A549 treated with CpdA at 1 μM for 4 hours (cell line): Measurements from ENCODE around the gene DIAPH1. TPM values are rescaled to one million over a fixed set of nuclear protein-coding genes. Genes with fewer than 3 reads are reported as not detected.

ENCODE experiments used
- total RNA-seq: library from RNA; stranded (reverse); fragments of 200-300 nt; extraction: Qiagen RNA extraction; gene quantifications from 5 replicates; pipeline ENCODE4 v1.2.3, GENCODE V29; 2022; ENCODE audit warnings: low read depth

The DIAPH1 gene
- total RNA-seq: 91.7 to 103 TPM (median 97.5 TPM) in 5 replicates

DNA sequence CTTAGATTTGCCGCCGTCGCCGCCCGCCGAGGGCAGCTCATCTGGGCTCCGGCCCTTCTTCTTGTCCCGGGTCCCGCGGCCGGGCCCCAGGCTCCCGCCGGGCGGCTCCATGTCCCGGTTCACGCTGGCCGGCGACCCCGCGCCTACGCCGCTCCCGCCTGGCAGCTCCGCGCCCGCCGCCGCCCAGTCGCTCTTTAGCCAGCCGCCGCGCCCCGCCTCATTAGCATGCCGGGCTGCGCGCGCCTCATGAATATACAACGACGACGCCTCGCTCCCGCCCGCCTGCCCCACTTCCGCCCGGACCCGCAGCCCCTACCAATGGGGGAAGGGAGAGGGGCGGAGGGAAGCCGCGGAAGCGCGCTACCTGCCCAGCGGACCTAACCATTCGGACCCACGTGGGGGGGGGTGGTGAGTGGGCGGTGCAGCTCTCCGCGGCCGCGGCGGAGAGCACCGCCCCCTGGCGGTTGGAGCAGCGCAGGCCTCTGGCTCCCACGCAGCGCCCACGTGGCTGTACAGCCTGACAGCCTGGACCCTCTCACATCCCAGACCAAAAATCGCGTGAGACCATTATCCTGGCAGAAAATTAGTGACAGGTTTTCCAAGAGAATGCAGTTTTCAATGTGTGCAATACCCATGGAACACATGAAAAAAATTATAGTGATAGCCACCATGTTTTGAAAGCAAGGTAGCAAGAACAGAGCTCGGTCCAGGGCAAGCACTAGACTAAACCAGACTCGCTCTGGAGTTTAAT lies at the start of gene DIAPH1:
Gene DIAPH1, minus strand, starts transcription at position 197 of the 751 bp plus-strand sequence. Its CDS starts 86 bp downstream, at position 111.

DNA sequence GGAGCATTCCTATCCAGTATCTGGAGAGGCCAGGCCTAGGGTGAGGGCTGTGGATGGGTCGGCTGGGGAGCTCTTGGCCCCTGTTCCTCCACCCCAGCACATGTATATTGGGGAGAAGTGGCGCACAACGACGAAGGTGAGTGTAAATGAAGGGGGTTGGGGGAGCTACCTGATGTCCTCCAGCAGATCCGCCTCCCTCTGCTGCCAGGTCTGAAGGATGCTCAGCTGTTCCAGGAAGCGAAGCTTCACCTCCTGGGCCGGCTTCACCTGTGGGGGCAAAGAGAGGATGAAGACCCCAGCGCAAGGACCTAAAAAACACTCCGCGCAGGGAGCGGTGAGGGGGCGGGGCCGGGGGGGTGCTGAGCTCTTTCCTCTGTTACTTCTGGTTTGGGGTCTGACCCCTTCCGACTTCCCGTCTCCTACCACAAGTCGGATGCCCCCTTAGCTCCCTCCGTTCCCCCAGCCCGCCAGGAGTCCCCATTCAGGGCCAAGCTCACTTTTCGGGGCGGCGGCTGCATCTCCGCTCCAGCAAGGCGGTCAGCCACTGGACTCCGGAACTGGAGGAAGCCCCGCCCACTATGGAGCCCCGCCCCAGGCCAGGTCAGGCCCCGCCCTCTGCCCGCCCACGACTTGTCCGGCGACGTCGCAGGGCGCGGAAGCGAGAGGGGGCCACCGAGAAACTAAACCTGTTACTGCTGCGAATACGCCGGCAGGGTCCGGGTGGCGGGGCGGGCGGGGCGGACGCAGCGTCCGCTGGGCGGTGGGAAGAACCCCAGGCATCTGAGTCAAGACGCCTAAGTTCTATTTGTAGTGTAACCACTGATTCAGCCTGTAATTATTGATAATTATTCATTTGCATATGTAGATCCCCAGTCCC lies 32.3 kb upstream of the DIAPH1 start, which contains the start of gene FCHSD1:
Gene FCHSD1, minus strand, starts transcription at position 568 of the 877 bp plus-strand sequence. Its CDS starts 50 bp downstream, at position 518.

DNA sequence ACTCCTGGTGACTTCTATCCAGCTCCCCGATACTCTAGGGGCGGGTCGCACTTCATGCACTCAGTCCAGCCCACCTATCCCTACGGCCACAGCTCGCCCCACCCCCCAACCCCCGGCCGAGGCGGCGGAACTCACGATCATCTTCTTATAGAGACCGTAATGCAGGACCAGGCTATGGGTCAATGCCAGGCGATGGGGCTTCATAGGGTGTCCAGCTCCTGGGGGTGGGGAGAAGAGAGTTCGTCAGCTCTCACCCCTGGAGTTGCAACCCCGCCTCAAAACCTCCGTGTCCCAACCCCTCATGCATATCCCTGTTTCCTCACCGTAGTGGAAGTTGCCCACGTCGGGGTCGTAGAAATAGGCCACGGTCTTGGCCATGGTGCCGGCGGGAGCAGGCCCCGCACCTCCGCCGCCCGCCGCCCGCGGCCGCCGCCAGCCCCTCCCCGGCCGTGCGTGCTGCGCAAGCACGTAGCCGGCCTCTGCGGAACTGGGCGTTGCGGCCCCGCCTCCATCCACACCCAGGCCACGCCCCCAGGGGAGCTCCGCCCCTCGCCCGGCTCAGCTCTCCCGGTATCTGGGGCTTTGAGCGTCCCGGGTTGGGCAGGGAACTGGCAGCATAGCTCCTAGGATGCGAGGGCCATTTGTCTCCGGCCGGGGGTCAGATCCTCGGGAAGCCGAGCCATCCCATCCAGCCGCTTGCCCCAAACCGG lies 17.8 kb upstream of the DIAPH1 start, which contains the start of the genes HDAC3 and RELL2:
Gene HDAC3, minus strand, starts transcription at position 437 of the 710 bp plus-strand sequence. Its CDS starts 59 bp downstream, at position 378.
Gene RELL2, plus strand, starts transcription at position 585 of the 710 bp plus-strand sequence. CDS start 1,229 bp downstream, outside the sequence.

DNA sequence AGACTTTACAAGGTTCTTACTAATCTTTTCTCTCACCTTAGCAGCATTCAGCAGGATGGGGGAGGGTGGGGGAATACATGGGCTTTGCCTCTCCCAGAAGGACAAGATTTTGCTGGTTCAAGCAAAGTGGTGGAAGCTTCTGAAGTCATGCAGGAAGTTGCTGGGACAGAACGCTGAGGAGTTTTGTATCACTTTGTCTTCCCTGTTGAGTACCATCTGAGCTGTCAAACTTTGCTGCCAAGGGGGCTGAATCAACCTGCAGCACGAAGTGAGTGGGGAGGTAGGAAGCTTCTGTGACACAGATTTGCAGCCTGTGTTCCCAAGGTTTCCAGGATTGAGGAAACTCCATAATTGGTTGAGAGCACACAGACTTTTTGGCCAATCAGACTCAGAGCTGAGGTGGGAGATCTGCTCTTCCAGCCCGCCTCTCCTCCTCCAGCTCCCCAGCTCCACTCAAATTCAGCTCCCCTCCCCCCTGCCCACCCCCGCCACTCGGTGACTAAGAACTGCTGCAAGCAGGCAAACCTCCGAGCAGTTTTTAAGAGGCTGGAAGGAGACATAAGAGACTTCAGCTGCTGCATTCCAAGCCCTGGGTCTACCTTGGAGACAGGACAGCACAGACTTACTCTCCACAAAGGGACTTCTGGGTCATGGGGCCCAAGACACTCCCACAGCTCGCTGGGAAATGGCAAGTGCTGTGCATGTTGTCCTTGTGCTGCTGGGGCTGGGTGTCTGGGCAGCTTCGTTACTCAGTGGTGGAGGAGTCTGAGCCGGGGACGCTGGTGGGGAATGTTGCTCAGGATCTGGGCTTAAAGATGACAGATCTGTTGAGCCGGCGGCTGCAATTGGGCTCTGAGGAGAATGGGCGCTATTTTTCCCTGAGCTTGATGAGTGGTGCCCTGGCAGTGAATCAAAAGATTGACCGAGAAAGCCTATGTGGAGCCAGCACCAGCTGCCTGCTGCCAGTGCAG lies 129.9 kb downstream of the DIAPH1 start, which contains the start of gene PCDHGC5:
Gene PCDHGC5, plus strand, starts transcription at position 491 of the 971 bp plus-strand sequence. Its CDS starts 160 bp downstream, at position 651.

DNA sequence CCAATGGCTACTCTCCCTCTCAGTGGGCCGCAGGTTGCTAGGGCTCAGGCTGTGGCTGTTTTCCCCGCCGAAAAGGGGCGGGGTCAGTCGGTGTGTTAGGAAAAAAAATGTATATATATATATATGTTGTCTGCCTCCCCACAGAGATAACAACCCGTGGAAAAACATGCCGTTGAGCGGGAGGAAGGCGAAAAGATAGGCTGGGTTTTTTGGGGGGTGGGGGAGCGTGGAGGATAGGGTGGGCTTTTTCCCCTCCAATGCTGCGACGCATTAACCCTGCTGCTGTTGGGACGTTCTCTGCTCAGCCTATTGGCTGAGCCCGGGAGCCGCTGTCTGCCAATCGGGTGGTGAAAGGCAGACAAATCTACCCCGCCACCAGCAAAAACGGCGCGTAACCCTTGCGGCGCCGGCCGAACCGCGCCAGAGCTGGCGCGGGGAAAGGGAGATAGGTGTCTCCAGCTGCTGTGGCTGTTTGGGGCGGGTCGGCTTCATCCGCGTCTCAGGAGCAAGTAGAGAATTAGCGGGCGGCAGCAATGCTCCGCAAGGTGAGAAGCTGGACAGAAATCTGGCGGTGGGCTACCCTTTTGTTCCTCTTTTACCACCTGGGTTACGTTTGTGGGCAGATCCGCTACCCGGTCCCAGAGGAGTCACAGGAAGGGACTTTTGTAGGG lies 134.0 kb downstream of the DIAPH1 start, which contains the start of gene PCDHGC4:
Gene PCDHGC4, plus strand, starts transcription at position 390 of the 671 bp plus-strand sequence. Its CDS starts 144 bp downstream, at position 534.

DNA sequence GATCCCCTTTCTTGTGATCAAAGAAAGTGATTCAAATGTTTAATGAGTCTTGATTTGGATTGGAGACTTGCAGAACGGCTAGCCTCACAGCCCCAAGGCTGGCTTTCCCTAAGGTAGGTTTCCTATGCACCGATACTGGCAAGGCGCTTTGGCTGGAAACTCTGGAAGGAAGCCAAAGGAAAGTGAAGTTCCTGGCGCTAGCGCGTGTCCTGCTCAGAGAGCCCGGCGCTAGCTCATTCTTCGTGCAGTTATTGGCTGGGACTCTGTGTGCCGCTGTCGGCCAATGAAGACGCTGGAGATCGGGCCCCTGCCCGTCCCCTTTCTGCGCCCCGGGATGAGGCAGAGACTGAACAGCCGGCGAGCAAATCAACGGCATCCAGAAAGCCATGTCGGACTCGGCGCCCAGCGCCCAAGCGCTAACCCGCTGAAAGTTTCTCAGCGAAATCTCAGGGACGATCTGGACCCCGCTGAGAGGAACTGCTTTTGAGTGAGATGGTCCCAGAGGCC lies 143.1 kb downstream of the DIAPH1 start, which contains the start of gene PCDHGC3:
Gene PCDHGC3, plus strand, starts transcription at position 342 of the 507 bp plus-strand sequence. Its CDS starts 151 bp downstream, at position 493.

Other genes starting within 250 kb of the DIAPH1 start
- 0.15 to 0.35 TPM (median 0.20 TPM) in 5 replicates for gene PCDHGB3, start 248.8 kb downstream of the DIAPH1 start, total RNA-seq
- 0.13 to 0.28 TPM (median 0.22 TPM) in 5 replicates for gene PCDHGA6, start 245.1 kb downstream of the DIAPH1 start, total RNA-seq
- gene PCDHGA7, start 236.3 kb downstream of the DIAPH1 start, total RNA-seq: 0.72 to 1.3 TPM (median 0.96 TPM) in 5 replicates
- gene PCDHGB4, start 231.3 kb downstream of the DIAPH1 start, total RNA-seq: 0.66 to 1.0 TPM (median 0.73 TPM) in 5 replicates
- gene PCDHGA8, start 226.4 kb downstream of the DIAPH1 start, total RNA-seq: 0.02 TPM in 2 of 5 replicates, not detected in the others
- 1.9 to 2.8 TPM (median 2.4 TPM) in 5 replicates for gene PCDHGB5, start 221.1 kb downstream of the DIAPH1 start, total RNA-seq
- gene PCDHGA9, start 216.2 kb downstream of the DIAPH1 start, total RNA-seq: 0.06 to 0.14 TPM (median 0.08 TPM) in 3 of 5 replicates, not detected in the others
- gene PCDHGB6, start 211.0 kb downstream of the DIAPH1 start, total RNA-seq: 0.06 to 0.12 TPM (median 0.09 TPM) in 4 of 5 replicates, not detected in the other
- gene PCDHGA10, start 206.0 kb downstream of the DIAPH1 start, total RNA-seq: 0.01 TPM in 1 of 5 replicates, not detected in the others
- gene PCDHGB7, start 201.3 kb downstream of the DIAPH1 start, total RNA-seq: 0.03 to 0.16 TPM (median 0.07 TPM) in 5 replicates
- 0.02 TPM in 1 of 5 replicates, not detected in the others for gene PCDHGA11, start 197.9 kb downstream of the DIAPH1 start, total RNA-seq
- gene PCDHGA12, start 188.5 kb downstream of the DIAPH1 start, total RNA-seq: 0.02 TPM in 1 of 5 replicates, not detected in the others
- 6.1 to 7.1 TPM (median 6.4 TPM) in 5 replicates for gene PCDHGC3, start 143.0 kb downstream of the DIAPH1 start, total RNA-seq
- gene PCDHGC4, start 134.0 kb downstream of the DIAPH1 start, total RNA-seq: 0.02 to 0.15 TPM (median 0.05 TPM) in 3 of 5 replicates, not detected in the others
- 0.05 TPM in 1 of 5 replicates, not detected in the others for gene PCDHGC5, start 129.9 kb downstream of the DIAPH1 start, total RNA-seq
- gene HDAC3, start 17.8 kb upstream of the DIAPH1 start, total RNA-seq: 46.7 to 56.5 TPM (median 52.2 TPM) in 5 replicates
- 4.3 to 5.2 TPM (median 4.6 TPM) in 5 replicates for gene RELL2, start 18.0 kb upstream of the DIAPH1 start, total RNA-seq
- 6.2 to 12.3 TPM (median 9.7 TPM) in 5 replicates for gene FCHSD1, start 32.4 kb upstream of the DIAPH1 start, total RNA-seq
- gene ARAP3, start 63.2 kb upstream of the DIAPH1 start, total RNA-seq: 3.8 to 6.2 TPM (median 4.9 TPM) in 5 replicates